ENCODE measurements around the gene ZNF611. TPM values are rescaled to one million over a fixed set of nuclear protein-coding genes. Genes with fewer than 3 reads are reported as not detected.
"Not testable (repeated sequence)": the region's sequence is repeated elsewhere in the genome, so short reads cannot be mapped to it uniquely, and the experiment has no call there.

The ZNF611 gene
- total RNA-seq, 1 donor from 2014 or later, result 7.0 TPM

- no peaks in the 10 kb centered on the region for H3K9me3 ChIP-seq (replicated peaks)
- peaks cover 25% of the 10 kb centered on the region for H3K4me1 ChIP-seq
- no peak for DNase-seq
- no peak overlapping the region for H3K4me3 ChIP-seq
- peak overlapping the region; percentile 95 for H3K27ac ChIP-seq (replicated peaks)
- no peaks in the 10 kb centered on the region for H3K27me3 ChIP-seq (ENCODE audit: low read depth)
- no peaks in the 10 kb centered on the region for H3K36me3 ChIP-seq
- intact Hi-C loops (cut with micrococcal nuclease), result no loop called here
- TF ChIP-seq CTCF (IDR thresholded peaks at IDR 0.05; ENCODE audit: borderline replicate concordance), result no peak
Observed at GRCh38 chr19:52691737-52692136, 43.1 kb downstream of the ZNF611 start.

GRCh38 chr19:52691215-52691610 is 43.6 kb downstream of the ZNF611 start:
- Histone ChIP-seq H3K27me3 (ENCODE audit: low read depth) (no peaks in the 10 kb centered on the region), H3K27ac (replicated peaks) (peak overlapping the region; percentile 95), H3K4me3 (peak overlapping the region; percentile 86), H3K9me3 (replicated peaks) (no peaks in the 10 kb centered on the region), H3K36me3 (no peaks in the 10 kb centered on the region), H3K4me1 (peaks cover 25% of the 10 kb centered on the region)
- TF ChIP-seq CTCF (IDR thresholded peaks at IDR 0.05; ENCODE audit: borderline replicate concordance), result no peak
- DNase-seq, result peak; percentile 16
- intact Hi-C loops (cut with micrococcal nuclease), result no loop called here

- Histone ChIP-seq H3K4me3 (peak overlapping the region; percentile 86), H3K27me3 (ENCODE audit: low read depth) (no peaks in the 10 kb centered on the region), H3K27ac (replicated peaks) (peak overlapping the region; percentile 95), H3K9me3 (replicated peaks) (no peaks in the 10 kb centered on the region), H3K4me1 (peaks cover 25% of the 10 kb centered on the region), H3K36me3 (no peaks in the 10 kb centered on the region)
- peak; percentile 53 for TF ChIP-seq CTCF (IDR thresholded peaks at IDR 0.05; ENCODE audit: borderline replicate concordance)
- DNase-seq, result peak; percentile 97
- intact Hi-C loops (cut with micrococcal nuclease), result no loop called here
Observed at GRCh38 chr19:52690369-52691214, 44.3 kb downstream of the ZNF611 start.

GRCh38 chr19:52689843-52690368 is 44.9 kb downstream of the ZNF611 start:
- intact Hi-C loops (cut with micrococcal nuclease), result no loop called here
- TF ChIP-seq CTCF (IDR thresholded peaks at IDR 0.05; ENCODE audit: borderline replicate concordance), result no peak

GRCh38 chr19:52688925-52689796 is 45.7 kb downstream of the ZNF611 start:
- intact Hi-C loops (cut with micrococcal nuclease); H3K36me3 ChIP-seq; H3K9me3 ChIP-seq (replicated peaks); H3K27me3 ChIP-seq (ENCODE audit: low read depth); DNase-seq: not testable (repeated sequence)
- Histone ChIP-seq H3K4me1 (peaks cover 25% of the 10 kb centered on the region), H3K27ac (replicated peaks) (peak overlapping the region; percentile 95), H3K4me3 (peak overlapping the region; percentile 86)

More at GRCh38 chr19:52689843-52690368, 44.9 kb downstream of the ZNF611 start:
- no peaks in the 10 kb centered on the region for H3K27me3 ChIP-seq (ENCODE audit: low read depth)
- H3K4me3 ChIP-seq, result peak overlapping the region; percentile 86
- no peaks in the 10 kb centered on the region for H3K9me3 ChIP-seq (replicated peaks)
- peak overlapping the region; percentile 95 for H3K27ac ChIP-seq (replicated peaks)
- peaks cover 25% of the 10 kb centered on the region for H3K4me1 ChIP-seq
- DNase-seq, result peak; percentile 33
- no peaks in the 10 kb centered on the region for H3K36me3 ChIP-seq
